HL-60 (cell line): ENCODE results near the gene SPATA2.

Experiments used
- DNase-seq, 2 experiments: peaks; one replicate each; pipeline ENCODE4 v3.0.0-alpha.2; 2010 to 2020; ENCODE audit warnings: low read depth in 1 of 2, low spot score in 1 of 2
- H3K27ac ChIP-seq: fragments of 250-450 bp; sonication (Bioruptor Pico); replicated peaks from 2 replicates; pipeline ENCODE4 v1.5.1; 2020; ENCODE audit warnings: mild to moderate bottlenecking, moderate library complexity
- H3K27me3 ChIP-seq: fragments of 250-450 bp; sonication (Bioruptor Pico); 2 replicates; pipeline ENCODE4 v1.5.1; 2021; ENCODE audit warnings: mild to moderate bottlenecking, moderate library complexity; ENCODE audit not compliant: insufficient read depth, poor library complexity, severe bottlenecking
- H3K4me3 ChIP-seq: replicated peaks from 2 replicates; pipeline ENCODE4 v1.5.1; 2011; ENCODE audit warnings: mild to moderate bottlenecking, control low read depth, low read length; ENCODE audit not compliant: insufficient read depth
- CTCF ChIP-seq: IDR thresholded peaks from one replicate; pipeline ENCODE4 v1.5.1; 2011; ENCODE audit warnings: low read length, control low read depth, inconsistent platforms; ENCODE audit not compliant: insufficient read depth
- GABPA ChIP-seq: IDR thresholded peaks from 2 replicates; pipeline ENCODE4 v1.6.1; 2012; ENCODE audit warnings: low read depth
- POLR2AphosphoS5 ChIP-seq: IDR thresholded peaks from 2 replicates; pipeline ENCODE4 v1.6.1; 2012; ENCODE audit warnings: low read depth
- REST ChIP-seq: IDR thresholded peaks from 2 replicates; pipeline ENCODE4 v1.6.1; 2012; ENCODE audit warnings: low read depth; ENCODE audit not compliant: insufficient replicate concordance
- SPI1 ChIP-seq: IDR thresholded peaks from 2 replicates; pipeline ENCODE4 v1.6.1; 2012; ENCODE audit warnings: low read depth, mild to moderate bottlenecking, borderline replicate concordance

The SPATA2 gene

GRCh38 chr20:49942303-49942702 is 27.0 kb upstream of the SPATA2 start:
- TF ChIP-seq CTCF: no peak
- no peak for TF ChIP-seq SPI1
- no peak for TF ChIP-seq POLR2AphosphoS5
- TF ChIP-seq GABPA: no peak
- no peak for TF ChIP-seq REST
- no peak for DNase-seq
- H3K4me3 ChIP-seq: no peak overlapping the region
- H3K27me3 ChIP-seq: no peaks in the 10 kb centered on the region
- H3K27ac ChIP-seq: no peak overlapping the region

GRCh38 chr20:49941456-49941855 is 26.1 kb upstream of the SPATA2 start:
- no peaks in the 10 kb centered on the region for H3K27me3 ChIP-seq
- no peak overlapping the region for H3K4me3 ChIP-seq
- TF ChIP-seq SPI1 (no peak), GABPA (no peak), REST (no peak), CTCF (no peak), POLR2AphosphoS5 (no peak)
- no peak overlapping the region for H3K27ac ChIP-seq
- DNase-seq: no peak

- no peak for TF ChIP-seq POLR2AphosphoS5
- TF ChIP-seq CTCF: no peak
- no peak for TF ChIP-seq SPI1
- no peak for TF ChIP-seq GABPA
- TF ChIP-seq REST: no peak
- no peaks in the 10 kb centered on the region for H3K27me3 ChIP-seq
- DNase-seq: no peak
- no peak overlapping the region for H3K4me3 ChIP-seq
- H3K27ac ChIP-seq: peak overlapping the region; percentile 22; the same call in 1 of the 2 replicates
These were observed 23.1 kb upstream of the SPATA2 start for GRCh38 chr20:49938173-49939163.
